SK-N-MC (cell line): ENCODE data around the gene SPEM1.

Experiments used
- DNase-seq: peaks from one replicate; pipeline ENCODE4 v3.0.0-alpha.2; 2011; ENCODE audit warnings: low read depth, low spot score
- H3K27ac ChIP-seq: fragments of 200-600 bp; sonication (generic); 2 replicates; pipeline ENCODE4 v1.5.1; 2016; ENCODE audit warnings: mixed run types
- H3K36me3 ChIP-seq: fragments of 200-600 bp; sonication (generic); 2 replicates; pipeline ENCODE4 v1.6.1; 2017; ENCODE audit warnings: antibody characterized with exemption, low read length, mixed read lengths; ENCODE audit not compliant: insufficient read depth
- H3K4me3 ChIP-seq: fragments of 200-600 bp; sonication (generic); 2 replicates; pipeline ENCODE4 v1.5.1; 2016
- H3K9ac ChIP-seq: fragments of 200-600 bp; sonication (generic); 2 replicates; pipeline ENCODE4 v1.8.0; 2017; ENCODE audit warnings: mixed run types, mixed read lengths; ENCODE audit not compliant: insufficient read length
- H3K9me3 ChIP-seq: fragments of 200-600 bp; sonication (generic); 2 replicates; pipeline ENCODE4 v1.6.1; 2017; ENCODE audit warnings: low read depth, mild to moderate bottlenecking, antibody characterized with exemption, low read length, moderate library complexity, mixed read lengths
- EZH2 ChIP-seq: fragments of 200-600 bp; sonication (generic); IDR thresholded peaks from one replicate; pipeline ENCODE4 v1.6.1; 2017; ENCODE audit warnings: antibody characterized with exemption
- FOXP2 ChIP-seq: optimal IDR thresholded peaks from 2 replicates; pipeline ENCODE3; 2011; ENCODE audit warnings: mild to moderate bottlenecking, moderate library complexity; ENCODE audit not compliant: insufficient read depth; ENCODE audit errors: extremely low read length, control extremely low read depth
- POLR2AphosphoS5 ChIP-seq: IDR thresholded peaks from 2 replicates; pipeline ENCODE4 v1.6.1; 2012; ENCODE audit warnings: mild to moderate bottlenecking, low read depth, low read length, borderline replicate concordance

SPEM1 gene

GRCh38 chr17:7429722-7430121, 9.6 kb downstream of the SPEM1 start:
- Histone ChIP-seq H3K4me3 (no peak overlapping the region), H3K9me3 (no peaks in the 10 kb centered on the region), H3K36me3 (no peaks in the 10 kb centered on the region), H3K27ac (no peak overlapping the region), H3K9ac (no peak overlapping the region)
- TF ChIP-seq FOXP2 (no peak), POLR2AphosphoS5 (no peak), EZH2 (no peak)
- no peak for DNase-seq

- no peak for TF ChIP-seq FOXP2
- no peak for TF ChIP-seq EZH2
- TF ChIP-seq POLR2AphosphoS5, result no peak
- Histone ChIP-seq H3K9me3 (no peaks in the 10 kb centered on the region), H3K9ac (no peak overlapping the region), H3K27ac (no peak overlapping the region), H3K36me3 (no peaks in the 10 kb centered on the region), H3K4me3 (no peak overlapping the region)
- no peak for DNase-seq
Measured at GRCh38 chr17:7431231-7431630, 11.1 kb downstream of the SPEM1 start.

GRCh38 chr17:7432296-7432695, 12.2 kb downstream of the SPEM1 start:
- TF ChIP-seq FOXP2, result no peak
- TF ChIP-seq EZH2, result no peak
- TF ChIP-seq POLR2AphosphoS5, result no peak
- no peak for DNase-seq
- H3K9ac ChIP-seq, result no peak overlapping the region
- no peak overlapping the region for H3K4me3 ChIP-seq
- no peak overlapping the region for H3K27ac ChIP-seq
- no peaks in the 10 kb centered on the region for H3K9me3 ChIP-seq
- H3K36me3 ChIP-seq, result no peaks in the 10 kb centered on the region

- Histone ChIP-seq H3K9ac (peak overlapping the region; percentile 67), H3K4me3 (peak overlapping the region; percentile 93), H3K9me3 (no peaks in the 10 kb centered on the region), H3K27ac (peak overlapping the region; percentile 67), H3K36me3 (no peaks in the 10 kb centered on the region)
- DNase-seq, result no peak
- peak; percentile 9; the same call in 1 of the 2 replicates for TF ChIP-seq POLR2AphosphoS5
- TF ChIP-seq EZH2, result no peak
Measured at GRCh38 chr17:7435676-7436555, 15.8 kb downstream of the SPEM1 start.

- no peak for TF ChIP-seq FOXP2
- peak; percentile 29; the same call in 1 of the 2 replicates for TF ChIP-seq POLR2AphosphoS5
- no peak for TF ChIP-seq EZH2
- Histone ChIP-seq H3K9me3 (no peaks in the 10 kb centered on the region), H3K9ac (peak overlapping the region; percentile 67)
Measured at GRCh38 chr17:7436556-7437368, 16.6 kb downstream of the SPEM1 start.

GRCh38 chr17:7437369-7437863, 17.3 kb downstream of the SPEM1 start:
- no peaks in the 10 kb centered on the region for H3K9me3 ChIP-seq
- DNase-seq, result no peak
- no peaks in the 10 kb centered on the region for H3K36me3 ChIP-seq
- no peak for TF ChIP-seq EZH2
- no peak for TF ChIP-seq FOXP2
- TF ChIP-seq POLR2AphosphoS5, result no peak
- no peak overlapping the region for H3K27ac ChIP-seq
- H3K4me3 ChIP-seq, result peak overlapping the region; percentile 93
- peak overlapping the region; percentile 67 for H3K9ac ChIP-seq

More at GRCh38 chr17:7436556-7437368, 16.6 kb downstream of the SPEM1 start:
- peak overlapping the region; percentile 67 for H3K27ac ChIP-seq
- H3K36me3 ChIP-seq, result no peaks in the 10 kb centered on the region
- no peak for DNase-seq
- H3K4me3 ChIP-seq, result peak overlapping the region; percentile 93

- TF ChIP-seq POLR2AphosphoS5 (peak; percentile 42; the same call in 1 of the 2 replicates), EZH2 (no peak)
- H3K36me3 ChIP-seq, result no peaks in the 10 kb centered on the region
- H3K27ac ChIP-seq, result no peak overlapping the region
- H3K4me3 ChIP-seq, result peak overlapping the region; percentile 93
- H3K9ac ChIP-seq, result peak overlapping the region; percentile 70
- no peak for DNase-seq
- no peaks in the 10 kb centered on the region for H3K9me3 ChIP-seq
Measured at GRCh38 chr17:7437950-7438614, 18.0 kb downstream of the SPEM1 start.
